Measurements from ENCODE around the gene CIP2A. TPM values are rescaled to one million over a fixed set of nuclear protein-coding genes. Genes with fewer than 3 reads are reported as not detected.
"Not testable (repeated sequence)": the region's sequence is repeated elsewhere in the genome, so short reads cannot be mapped to it uniquely, and the experiment has no call there.

CIP2A gene
- 7.0 and 29.0 TPM in 2 replicates for total RNA-seq (ENCODE audit: low replicate concordance)
- long read RNA-seq, full-length matches to known transcripts = 1 of 55 reads
- long read RNA-seq, partial matches to known transcripts = 47 of 55 reads
- long read RNA-seq, other reads (novel, unspliced or antisense) = 7 of 55 reads

GRCh38 chr3:108589081-108589997 lies at the start of gene CIP2A, which contains the start of gene DZIP3:
TSS of gene CIP2A (minus strand) at chr3:108589438. CDS start at chr3:108589375, 63 bp downstream.
TSS of gene DZIP3 (plus strand) at chr3:108589722. CDS start at chr3:108605407, 15,685 bp downstream.
- H3K4me1 Mint-ChIP-seq (ENCODE audit: unreplicated experiment) = peaks cover 19% of the 10 kb centered on the region
- peak; percentile 38 for TF ChIP-seq CTCF (conservative IDR thresholded peaks at IDR 0.05)
- peak; percentile 95 for DNase-seq (ENCODE audit: extremely low spot score, unreplicated experiment)

GRCh38 chr3:108629974-108630373 lies 40.7 kb upstream of the CIP2A start:
- TF ChIP-seq CTCF (conservative IDR thresholded peaks at IDR 0.05) = no peak
- DNase-seq (ENCODE audit: extremely low spot score, unreplicated experiment) = no peak
- H3K9me3 Mint-ChIP-seq = no peaks in the 10 kb centered on the region

More at GRCh38 chr3:108589081-108589997, at the start of gene CIP2A, which contains the start of gene DZIP3:
- Mint-ChIP-seq H3K36me3 (peaks cover 6% of the 10 kb centered on the region), H3K9me3 (no peaks in the 10 kb centered on the region), H3K27me3 (no peaks in the 10 kb centered on the region), H3K27ac (peak within 1 kb of the TSS; percentile 99), H3K4me3 (peak within 1 kb of the TSS; percentile 99)

GRCh38 chr3:108623504-108623903 lies 34.3 kb upstream of the CIP2A start:
- H3K4me1 Mint-ChIP-seq (ENCODE audit: unreplicated experiment) = no peaks in the 10 kb centered on the region
- no peak overlapping the region for H3K27ac Mint-ChIP-seq
- H3K27me3 Mint-ChIP-seq = no peaks in the 10 kb centered on the region
- H3K4me3 Mint-ChIP-seq = no peak overlapping the region
- DNase-seq (ENCODE audit: extremely low spot score, unreplicated experiment) = no peak
- no peak for TF ChIP-seq CTCF (conservative IDR thresholded peaks at IDR 0.05)
- peaks cover 24% of the 10 kb centered on the region for H3K36me3 Mint-ChIP-seq
- H3K9me3 Mint-ChIP-seq = no peaks in the 10 kb centered on the region

More at GRCh38 chr3:108629974-108630373, 40.7 kb upstream of the CIP2A start:
- peaks cover 5% of the 10 kb centered on the region for H3K36me3 Mint-ChIP-seq
- no peaks in the 10 kb centered on the region for H3K27me3 Mint-ChIP-seq
- no peak overlapping the region for H3K4me3 Mint-ChIP-seq
- H3K27ac Mint-ChIP-seq = no peak overlapping the region
- H3K4me1 Mint-ChIP-seq (ENCODE audit: unreplicated experiment) = no peaks in the 10 kb centered on the region

GRCh38 chr3:108620250-108620649 lies 31.0 kb upstream of the CIP2A start:
- no peak for TF ChIP-seq CTCF (conservative IDR thresholded peaks at IDR 0.05)
- no peaks in the 10 kb centered on the region for H3K4me1 Mint-ChIP-seq (ENCODE audit: unreplicated experiment)
- peaks cover 22% of the 10 kb centered on the region for H3K36me3 Mint-ChIP-seq
- no peak overlapping the region for H3K4me3 Mint-ChIP-seq
- H3K27me3 Mint-ChIP-seq = no peaks in the 10 kb centered on the region
- DNase-seq (ENCODE audit: extremely low spot score, unreplicated experiment) = no peak
- H3K27ac Mint-ChIP-seq = no peak overlapping the region
- no peaks in the 10 kb centered on the region for H3K9me3 Mint-ChIP-seq

- not testable (repeated sequence) for H3K4me1 Mint-ChIP-seq (ENCODE audit: unreplicated experiment); H3K27me3 Mint-ChIP-seq; H3K4me3 Mint-ChIP-seq; H3K9me3 Mint-ChIP-seq; DNase-seq (ENCODE audit: extremely low spot score, unreplicated experiment); H3K27ac Mint-ChIP-seq
- H3K36me3 Mint-ChIP-seq = peaks cover 19% of the 10 kb centered on the region
Observed at GRCh38 chr3:108616090-108616489, 26.9 kb upstream of the CIP2A start.

- Mint-ChIP-seq H3K27me3 (no peaks in the 10 kb centered on the region), H3K9me3 (no peaks in the 10 kb centered on the region), H3K4me3 (no peak overlapping the region), H3K27ac (no peak overlapping the region), H3K4me1 (ENCODE audit: unreplicated experiment) (no peaks in the 10 kb centered on the region), H3K36me3 (peaks cover 21% of the 10 kb centered on the region)
- no peak for DNase-seq (ENCODE audit: extremely low spot score, unreplicated experiment)
- no peak for TF ChIP-seq CTCF (conservative IDR thresholded peaks at IDR 0.05)
Observed at GRCh38 chr3:108610651-108611050, 21.4 kb upstream of the CIP2A start.

All from type B pancreatic cell (in vitro differentiated cells).